CD4-positive, alpha-beta T cell treated with Interferon alpha-2 for 1 hour (primary cell): ENCODE measurements around the gene NPIPB8.
"Not testable (repeated sequence)": the region's sequence is repeated elsewhere in the genome, so short reads cannot be mapped to it uniquely, and the experiment has no call there.

ENCODE experiments used
- DNase-seq, 2 donors: peaks; one replicate each; pipeline ENCODE4 v3.0.0-alpha.2; 2020 to 2022

Gene NPIPB8

DNA sequence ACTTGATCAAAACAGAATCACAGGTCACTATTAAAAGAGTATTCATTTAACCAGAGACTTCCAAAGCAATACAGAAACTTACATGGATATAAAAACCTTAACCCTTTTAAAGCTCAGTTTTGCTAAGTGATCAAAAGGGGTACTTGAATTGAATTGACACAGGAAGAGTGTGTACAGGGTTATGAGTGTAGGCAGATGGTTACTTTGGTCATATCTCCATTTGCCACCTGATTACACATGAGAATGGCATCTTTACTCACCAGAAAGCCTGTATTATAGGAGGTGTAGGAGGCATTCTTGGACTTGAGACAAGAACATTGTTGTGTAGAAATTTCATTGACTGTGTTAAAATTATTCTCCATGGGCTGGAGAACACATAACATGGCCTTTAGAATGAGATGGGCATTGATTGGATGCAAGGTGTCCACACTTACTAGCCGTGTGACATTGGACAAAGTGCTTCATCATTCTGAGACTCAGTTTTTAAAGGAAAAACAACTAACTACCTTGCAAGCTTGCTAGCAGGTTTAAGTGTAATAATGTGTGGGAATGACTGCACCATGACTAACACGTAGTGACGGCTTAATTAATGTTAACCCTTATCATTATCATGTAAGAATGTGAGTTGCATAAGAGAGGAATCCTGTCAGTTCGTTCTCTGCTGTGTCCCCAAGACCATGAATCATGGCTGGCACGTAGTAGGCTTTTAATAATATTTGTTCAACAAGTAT lies 1.6 kb upstream of the NPIPB8 start:
- DNase-seq: not testable (repeated sequence)

DNA sequence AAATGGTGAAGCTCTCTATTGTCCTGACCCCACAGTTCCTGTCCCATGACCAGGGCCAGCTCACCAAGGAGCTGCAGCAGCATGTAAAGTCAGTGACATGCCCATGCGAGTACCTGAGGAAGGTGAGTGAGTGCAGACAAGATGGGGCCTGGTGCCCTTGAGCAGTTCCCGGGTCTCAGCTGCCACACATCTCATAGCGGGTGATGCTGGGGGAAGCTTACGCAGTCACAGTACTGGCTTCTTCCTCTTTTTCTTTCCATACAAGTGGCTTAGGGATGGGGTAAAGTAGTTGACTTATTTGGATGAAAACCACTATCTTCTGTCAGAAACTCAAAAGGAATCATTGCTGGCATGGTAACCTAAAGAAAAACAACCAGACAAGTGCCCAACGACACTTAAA lies 494 bp downstream of the NPIPB8 start:
- DNase-seq: not testable (repeated sequence)

DNA sequence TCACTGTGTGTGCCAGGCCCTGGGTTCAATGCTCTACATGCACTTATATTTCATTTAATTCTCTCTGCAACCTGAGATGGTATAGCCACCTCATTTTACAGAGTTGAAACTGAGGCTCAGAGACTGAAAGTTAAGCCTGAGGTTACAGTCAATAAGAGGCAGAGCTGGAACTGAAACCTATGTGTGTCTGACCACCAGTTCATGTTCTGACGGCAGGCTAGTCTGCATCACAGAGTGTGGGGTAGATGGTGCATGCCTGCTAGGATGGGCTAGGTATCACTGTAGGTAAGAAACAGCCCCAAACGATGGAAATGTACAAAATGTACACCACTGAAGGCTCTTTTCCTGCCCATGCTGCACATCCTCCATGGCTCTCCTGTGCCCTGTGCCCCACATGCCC lies 2.1 kb downstream of the NPIPB8 start:
- DNase-seq: not testable (repeated sequence)

DNA sequence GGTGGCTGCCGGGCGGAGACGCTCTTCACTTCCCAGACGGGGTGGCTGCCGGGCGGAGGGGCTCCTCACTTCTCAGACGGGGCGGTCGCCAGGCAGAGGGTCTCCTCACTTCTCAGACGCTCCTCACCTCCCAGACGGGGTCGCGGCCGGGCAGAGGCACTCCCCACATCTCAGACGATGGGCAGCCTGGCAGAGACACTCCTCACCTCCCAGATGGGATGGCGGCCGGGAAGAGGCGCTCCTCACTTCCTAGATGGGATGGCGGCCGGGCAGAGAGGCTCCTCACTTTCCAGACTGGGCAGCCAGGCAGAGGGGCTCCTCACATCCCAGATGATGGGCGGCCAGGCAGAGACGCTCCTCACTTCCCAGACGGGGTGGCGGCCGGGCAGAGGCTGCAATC lies 28.4 kb downstream of the NPIPB8 start:
- DNase-seq: not testable (repeated sequence)

DNA sequence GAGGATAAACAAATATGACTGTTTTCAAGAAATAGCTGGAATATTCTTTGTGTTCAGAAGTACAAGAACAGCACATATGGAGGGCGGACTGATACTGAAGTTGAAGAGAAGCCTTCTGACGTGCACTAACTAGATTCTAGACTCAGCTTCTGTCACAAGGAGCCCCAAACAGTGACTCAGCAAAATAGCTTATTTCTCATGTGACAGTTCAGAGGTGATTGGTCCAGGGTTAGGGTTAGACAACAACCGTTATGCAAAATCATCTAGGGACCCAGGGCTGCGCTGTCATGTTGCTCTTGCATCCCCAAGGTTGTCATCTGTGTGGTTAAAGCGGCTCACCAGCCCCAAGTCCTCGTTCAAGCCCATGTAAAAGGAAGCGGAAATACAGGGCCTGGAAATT lies 29.6 kb downstream of the NPIPB8 start:
- not testable (repeated sequence) for DNase-seq

DNA sequence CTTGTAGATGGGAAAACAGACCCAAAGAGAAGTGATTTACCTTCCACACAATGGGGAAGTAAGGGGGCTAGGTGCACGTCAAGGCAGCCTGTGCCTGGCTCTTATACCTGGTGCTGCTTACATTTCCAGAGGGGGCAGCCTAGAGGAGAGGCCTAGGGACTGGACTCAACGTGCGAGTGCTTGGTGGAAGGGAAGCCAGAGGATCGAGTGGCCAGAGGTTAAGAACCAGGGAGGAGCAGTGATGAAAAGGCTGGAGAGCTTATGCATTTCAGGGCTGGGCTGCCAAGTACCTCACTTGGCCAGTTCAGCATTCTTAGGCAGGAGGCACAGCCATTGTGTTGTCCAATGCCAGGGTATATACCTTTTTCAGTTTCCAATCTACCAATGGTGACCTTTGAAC lies 30.3 kb downstream of the NPIPB8 start:
- DNase-seq: not testable (repeated sequence)

DNA sequence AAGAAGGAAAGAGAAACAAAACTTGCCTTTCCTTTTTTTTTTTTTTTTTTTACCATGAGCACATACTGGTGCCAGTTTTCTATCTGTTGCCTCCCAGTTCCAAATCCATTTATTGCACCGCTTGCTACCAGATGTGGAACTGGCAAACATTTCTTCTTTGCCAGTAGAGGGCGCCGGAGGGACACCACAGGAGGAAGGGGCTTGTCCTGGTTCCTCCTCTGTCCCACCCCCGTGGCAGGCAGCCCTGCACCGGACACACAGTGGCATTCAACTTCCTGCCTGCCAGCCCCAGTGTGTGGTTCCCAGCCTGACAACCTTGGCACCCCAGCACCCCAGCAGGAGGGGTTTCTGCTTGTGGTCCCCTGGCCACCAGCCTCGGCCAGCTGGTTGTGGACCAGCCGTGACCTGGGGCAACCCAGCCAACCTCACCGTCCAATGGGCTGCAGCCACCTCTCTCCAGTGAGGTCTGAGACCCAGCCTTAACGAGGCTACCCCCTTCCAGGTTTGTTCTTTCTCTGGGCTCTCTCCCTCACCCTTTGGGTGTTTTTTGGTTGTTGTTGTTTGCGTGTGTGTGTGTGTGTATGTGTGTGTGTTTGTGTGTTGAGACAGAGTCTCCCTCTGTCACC lies 50.6 kb downstream of the NPIPB8 start:
- DNase-seq: not testable (repeated sequence)

DNA sequence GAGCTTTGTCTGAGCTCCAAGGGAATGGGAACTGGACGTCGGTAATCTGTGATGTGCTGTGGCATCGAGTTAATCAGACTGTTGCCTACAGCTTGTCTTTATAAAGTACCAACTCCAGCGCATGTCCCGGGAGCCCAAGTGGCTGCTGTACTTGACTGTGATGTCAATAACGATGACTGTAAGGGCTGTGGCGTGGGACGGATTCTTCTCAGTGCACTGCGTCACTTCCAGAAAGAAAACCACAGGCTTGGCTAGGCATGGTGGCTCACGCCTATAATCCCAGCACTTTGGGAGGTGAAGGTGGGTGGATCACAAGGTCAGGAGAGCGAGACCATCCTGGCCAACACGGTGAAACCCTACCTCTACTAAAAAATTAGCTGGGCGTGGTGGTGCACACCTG lies 51.6 kb downstream of the NPIPB8 start:
- DNase-seq: not testable (repeated sequence)

DNA sequence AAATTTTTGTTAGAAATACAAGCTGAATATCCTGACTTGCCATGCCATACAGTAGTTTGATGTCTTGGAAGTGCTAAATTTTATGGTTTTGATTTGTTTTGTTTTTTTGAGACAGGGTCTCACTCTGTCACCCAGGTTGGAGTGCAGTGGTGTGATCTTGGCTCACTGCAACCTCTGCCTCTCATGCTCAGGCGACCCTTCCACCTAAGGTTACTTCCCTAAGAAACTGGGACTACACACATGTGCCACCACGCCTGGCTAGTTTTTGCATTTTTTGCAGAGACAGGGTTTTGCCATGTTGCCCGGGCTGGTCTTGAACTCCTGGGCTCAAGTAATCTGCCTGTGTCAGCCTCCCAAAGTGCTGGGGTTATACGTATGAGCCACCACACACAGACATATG lies 53.9 kb downstream of the NPIPB8 start:
- DNase-seq: not testable (repeated sequence)

DNA sequence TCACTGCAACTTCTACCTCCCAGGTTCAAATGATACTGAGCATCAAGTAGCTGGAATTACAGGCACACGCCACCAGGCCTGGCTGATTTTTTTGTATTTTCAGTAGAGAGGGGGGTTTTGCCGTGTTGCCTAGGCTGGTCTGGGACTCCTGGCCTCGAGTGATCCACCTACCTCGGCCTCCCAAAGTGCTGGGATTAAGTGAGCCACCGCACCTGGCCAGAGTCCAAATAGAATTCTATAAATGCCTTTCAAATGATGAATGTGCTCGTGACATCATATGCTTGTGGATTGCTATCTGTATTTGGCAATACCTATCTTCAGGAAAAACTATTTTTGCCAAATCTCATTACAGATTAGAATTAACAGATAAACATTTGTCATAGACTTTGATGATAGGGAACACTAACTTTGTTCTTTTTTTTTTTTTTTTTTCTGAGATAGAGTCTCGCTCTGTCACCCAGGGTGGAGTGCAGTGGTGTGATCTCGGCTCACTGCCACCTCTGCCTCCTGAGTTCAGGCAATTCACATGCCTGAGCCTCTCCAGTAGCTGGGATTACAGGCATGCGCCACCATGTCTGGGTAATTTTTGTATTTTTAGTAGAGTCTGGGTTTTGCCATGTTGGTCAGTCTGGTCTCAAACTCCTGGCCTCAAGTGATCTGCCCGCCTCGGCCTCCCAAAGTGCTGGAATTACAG lies 55.5 kb downstream of the NPIPB8 start:
- DNase-seq: not testable (repeated sequence)

DNA sequence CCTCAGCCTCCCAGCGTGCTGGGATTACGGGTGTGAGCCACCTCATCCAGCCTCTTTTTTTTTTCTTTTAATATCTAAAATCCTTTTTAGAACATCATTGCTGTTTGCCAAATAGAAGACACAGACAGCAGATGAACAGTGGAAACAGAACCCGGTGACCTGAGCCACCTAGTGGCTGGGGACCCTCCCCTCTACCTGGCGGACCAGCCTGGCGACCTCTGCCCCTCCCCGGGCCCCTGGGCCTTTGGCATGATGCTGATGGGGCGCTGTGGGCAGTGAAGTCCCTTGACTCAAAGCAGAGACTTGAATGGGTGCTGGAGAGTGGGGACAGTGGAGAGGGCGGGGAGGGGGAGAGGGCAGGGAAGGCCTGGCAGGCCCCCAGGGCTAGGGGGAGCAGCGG lies 61.9 kb downstream of the NPIPB8 start:
- DNase-seq: not testable (repeated sequence)

DNA sequence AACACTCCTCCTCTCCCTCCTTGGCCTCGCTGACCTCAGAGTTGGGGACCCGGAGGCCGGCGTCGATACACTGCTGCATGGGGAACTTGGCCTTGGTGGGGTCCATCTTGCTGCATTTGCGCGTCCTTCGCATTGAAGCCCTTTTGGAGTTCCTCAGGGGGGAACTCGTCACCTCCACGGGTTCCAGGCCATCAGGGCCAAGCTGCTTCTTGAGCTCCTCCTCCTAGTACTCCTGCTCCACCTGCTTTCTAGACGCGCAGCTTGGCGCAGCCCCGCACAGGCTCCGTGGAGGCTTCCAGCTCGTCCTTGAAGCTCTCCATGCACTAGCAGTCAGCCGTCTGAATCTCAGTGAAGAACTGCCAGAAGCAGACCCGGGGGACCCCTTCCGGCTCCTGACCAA lies 62.5 kb downstream of the NPIPB8 start:
- DNase-seq: not testable (repeated sequence)

DNA sequence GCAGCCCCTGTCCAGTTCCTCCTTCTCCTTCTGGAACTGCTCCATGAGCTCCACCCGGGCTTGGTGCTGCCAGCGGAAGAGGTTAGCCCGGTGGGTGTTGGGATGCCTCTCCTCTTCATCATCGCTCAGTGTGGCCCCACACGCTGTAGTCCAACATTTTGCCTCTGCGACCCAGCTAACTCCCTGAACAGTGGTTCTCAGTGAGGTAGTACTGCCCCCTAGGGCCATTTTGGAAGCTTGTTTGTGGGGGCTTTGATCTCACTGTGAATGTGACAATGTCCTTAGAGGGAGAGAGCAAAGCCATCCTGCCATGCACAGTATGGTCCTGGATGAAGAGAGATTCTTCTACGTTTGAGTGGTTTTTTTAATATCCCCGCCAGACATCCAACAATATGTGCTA lies 63.5 kb downstream of the NPIPB8 start:
- DNase-seq: not testable (repeated sequence)

DNA sequence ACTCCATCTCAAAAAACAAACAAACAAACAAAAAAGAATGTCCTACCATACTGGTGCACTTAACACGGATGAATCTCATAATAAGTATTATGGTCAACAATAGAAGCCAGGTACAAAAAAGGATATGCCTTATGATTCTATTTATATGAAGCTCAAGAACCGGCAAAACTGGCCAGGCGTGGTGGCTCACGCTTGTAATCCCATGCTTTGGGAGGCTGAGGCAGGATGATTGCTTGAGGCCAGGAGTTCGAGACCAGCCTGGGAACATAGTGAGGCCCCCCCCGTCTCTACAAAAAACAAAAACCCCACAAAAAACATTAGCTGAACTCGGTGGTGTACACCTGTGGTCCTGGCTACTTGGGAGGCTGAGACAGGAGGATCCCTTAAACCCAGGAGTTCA lies 66.4 kb downstream of the NPIPB8 start:
- not testable (repeated sequence) for DNase-seq
